ENCODE measurements around the gene RIOX2. TPM values are rescaled to one million over a fixed set of nuclear protein-coding genes. Genes with fewer than 3 reads are reported as not detected.

The RIOX2 gene
- total RNA-seq, 1 donor from 2014 or later = 22.0 TPM

GRCh38 chr3:97974996-97975395 lies 2.8 kb upstream of the RIOX2 start:
- Histone ChIP-seq H3K27me3 (ENCODE audit: control insufficient read depth, insufficient read depth, low read length) (no peaks in the 10 kb centered on the region), H3K36me3 (ENCODE audit: control insufficient read depth, insufficient read depth, low read length) (no peaks in the 10 kb centered on the region), H3K4me3 (ENCODE audit: low read depth, low read length) (no peak overlapping the region)
- no peak for TF ChIP-seq CTCF (IDR thresholded peaks at IDR 0.05; ENCODE audit: insufficient read depth, low read length, poor library complexity, severe bottlenecking)
- no peak for DNase-seq (ENCODE audit: low read depth)

- DNase-seq (ENCODE audit: low read depth) = no peak
- no peaks in the 10 kb centered on the region for H3K27me3 ChIP-seq (ENCODE audit: control insufficient read depth, insufficient read depth, low read length)
- TF ChIP-seq CTCF (IDR thresholded peaks at IDR 0.05; ENCODE audit: insufficient read depth, low read length, poor library complexity, severe bottlenecking) = no peak
- H3K4me3 ChIP-seq (ENCODE audit: low read depth, low read length) = peak overlapping the region; percentile 83
- no peaks in the 10 kb centered on the region for H3K36me3 ChIP-seq (ENCODE audit: control insufficient read depth, insufficient read depth, low read length)
Measured at GRCh38 chr3:97972976-97973375, 745 bp upstream of the RIOX2 start.

- peak overlapping the region; percentile 83 for H3K4me3 ChIP-seq (ENCODE audit: low read depth, low read length)
- H3K27me3 ChIP-seq (ENCODE audit: control insufficient read depth, insufficient read depth, low read length) = no peaks in the 10 kb centered on the region
- no peak for TF ChIP-seq CTCF (IDR thresholded peaks at IDR 0.05; ENCODE audit: insufficient read depth, low read length, poor library complexity, severe bottlenecking)
- DNase-seq (ENCODE audit: low read depth) = no peak
- no peaks in the 10 kb centered on the region for H3K36me3 ChIP-seq (ENCODE audit: control insufficient read depth, insufficient read depth, low read length)
Measured at GRCh38 chr3:97970956-97971620, 1.1 kb downstream of the RIOX2 start.

- no peak overlapping the region for H3K4me3 ChIP-seq (ENCODE audit: low read depth, low read length)
Measured at GRCh38 chr3:97970156-97970555, 2.1 kb downstream of the RIOX2 start.

GRCh38 chr3:97969541-97969940 lies 2.7 kb downstream of the RIOX2 start:
- no peak for DNase-seq (ENCODE audit: low read depth)
- H3K36me3 ChIP-seq (ENCODE audit: control insufficient read depth, insufficient read depth, low read length) = no peaks in the 10 kb centered on the region
- TF ChIP-seq CTCF (IDR thresholded peaks at IDR 0.05; ENCODE audit: insufficient read depth, low read length, poor library complexity, severe bottlenecking) = no peak
- H3K27me3 ChIP-seq (ENCODE audit: control insufficient read depth, insufficient read depth, low read length) = no peaks in the 10 kb centered on the region
- no peak overlapping the region for H3K4me3 ChIP-seq (ENCODE audit: low read depth, low read length)

More at GRCh38 chr3:97970156-97970555, 2.1 kb downstream of the RIOX2 start:
- H3K36me3 ChIP-seq (ENCODE audit: control insufficient read depth, insufficient read depth, low read length) = no peaks in the 10 kb centered on the region
- no peak for DNase-seq (ENCODE audit: low read depth)
- TF ChIP-seq CTCF (IDR thresholded peaks at IDR 0.05; ENCODE audit: insufficient read depth, low read length, poor library complexity, severe bottlenecking) = no peak
- no peaks in the 10 kb centered on the region for H3K27me3 ChIP-seq (ENCODE audit: control insufficient read depth, insufficient read depth, low read length)

GRCh38 chr3:97968376-97968775 lies 3.9 kb downstream of the RIOX2 start:
- TF ChIP-seq CTCF (IDR thresholded peaks at IDR 0.05; ENCODE audit: insufficient read depth, low read length, poor library complexity, severe bottlenecking) = no peak
- no peak for DNase-seq (ENCODE audit: low read depth)

More at GRCh38 chr3:97968376-97968775, 3.9 kb downstream of the RIOX2 start:
- no peaks in the 10 kb centered on the region for H3K36me3 ChIP-seq (ENCODE audit: control insufficient read depth, insufficient read depth, low read length)
- H3K27me3 ChIP-seq (ENCODE audit: control insufficient read depth, insufficient read depth, low read length) = no peaks in the 10 kb centered on the region
- no peak overlapping the region for H3K4me3 ChIP-seq (ENCODE audit: low read depth, low read length)

Measured in kidney epithelial cell (primary cell).